ENCODE measurements around the gene ZNF714. TPM values are rescaled to one million over a fixed set of nuclear protein-coding genes. Genes with fewer than 3 reads are reported as not detected.

The ZNF714 gene
- total and polyA plus RNA-seq, 2 donors (not counting 1 experiment from before 2014, with no cell fraction given) = 5.6 to 6.9 TPM

DNA sequence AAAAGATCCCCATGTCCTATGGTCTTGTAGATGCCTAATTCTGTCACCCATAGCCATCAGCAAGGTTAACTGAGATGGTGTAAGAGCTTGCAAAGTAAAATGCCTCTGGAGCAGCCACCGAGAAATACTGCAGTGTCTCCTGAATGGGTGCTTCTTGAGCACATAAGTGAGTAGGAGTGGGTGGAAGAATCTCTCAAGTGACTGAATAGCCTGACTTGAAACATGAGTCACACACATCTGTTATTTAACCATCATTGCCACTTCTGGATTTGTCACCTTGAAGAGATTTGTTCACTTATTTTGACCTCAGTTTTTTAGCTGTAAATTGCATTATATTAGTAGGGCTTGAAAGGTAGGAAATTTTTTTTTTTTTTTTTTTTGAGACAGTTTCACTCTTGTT, 2.3 kb downstream of the ZNF714 start:
- no peak for TF ChIP-seq EZH2 (IDR thresholded peaks at IDR 0.05; ENCODE audit: low read length, missing control alignments)
- TF ChIP-seq, protein P1, sequence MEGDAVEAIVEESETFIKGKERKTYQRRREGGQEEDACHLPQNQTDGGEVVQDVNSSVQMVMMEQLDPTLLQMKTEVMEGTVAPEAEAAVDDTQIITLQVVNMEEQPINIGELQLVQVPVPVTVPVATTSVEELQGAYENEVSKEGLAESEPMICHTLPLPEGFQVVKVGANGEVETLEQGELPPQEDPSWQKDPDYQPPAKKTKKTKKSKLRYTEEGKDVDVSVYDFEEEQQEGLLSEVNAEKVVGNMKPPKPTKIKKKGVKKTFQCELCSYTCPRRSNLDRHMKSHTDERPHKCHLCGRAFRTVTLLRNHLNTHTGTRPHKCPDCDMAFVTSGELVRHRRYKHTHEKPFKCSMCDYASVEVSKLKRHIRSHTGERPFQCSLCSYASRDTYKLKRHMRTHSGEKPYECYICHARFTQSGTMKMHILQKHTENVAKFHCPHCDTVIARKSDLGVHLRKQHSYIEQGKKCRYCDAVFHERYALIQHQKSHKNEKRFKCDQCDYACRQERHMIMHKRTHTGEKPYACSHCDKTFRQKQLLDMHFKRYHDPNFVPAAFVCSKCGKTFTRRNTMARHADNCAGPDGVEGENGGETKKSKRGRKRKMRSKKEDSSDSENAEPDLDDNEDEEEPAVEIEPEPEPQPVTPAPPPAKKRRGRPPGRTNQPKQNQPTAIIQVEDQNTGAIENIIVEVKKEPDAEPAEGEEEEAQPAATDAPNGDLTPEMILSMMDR (conservative IDR thresholded peaks at IDR 0.05 in 1 of 2, IDR thresholded peaks at IDR 0.05 in 1 of 2; ENCODE audit: low read depth in 1 of 2, low read length in 2 of 2) = no peak

DNA sequence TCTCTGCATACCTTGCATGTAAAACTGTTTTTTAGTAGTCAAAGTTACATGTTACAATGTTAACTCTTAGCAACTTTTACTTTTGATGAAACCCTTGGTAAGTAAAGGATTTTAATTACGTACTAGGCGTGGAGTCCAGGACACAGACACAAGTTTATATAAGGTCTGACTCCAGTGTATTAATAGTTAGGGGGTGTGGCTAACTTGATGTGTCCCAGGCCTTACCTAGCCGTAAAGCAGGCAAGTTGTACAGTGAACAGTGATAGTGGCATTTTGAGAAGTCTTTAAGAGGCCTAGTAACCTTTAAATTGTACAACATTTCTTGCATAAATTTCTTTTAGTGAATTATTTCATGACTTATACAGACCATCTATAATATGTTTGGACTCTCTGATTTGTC, 5.9 kb downstream of the ZNF714 start:
- Histone ChIP-seq H3K4me3 (replicated peaks in 1 of 4; ENCODE audit: control extremely low read depth in 1 of 4, insufficient read depth in 1 of 4, low read depth in 3 of 4, low read length in 4 of 4) (no peak overlapping the region), H3K9me3 (ENCODE audit: control insufficient read depth, insufficient read depth, low read depth, low read length) (no peaks in the 10 kb centered on the region), H4K20me1 (ENCODE audit: control insufficient read depth, extremely low read depth, insufficient read depth, low read length) (no peaks in the 10 kb centered on the region), H3K4me1 (ENCODE audit: control insufficient read depth, extremely low read depth, insufficient read depth, low read length) (no peaks in the 10 kb centered on the region), H3K36me3 (ENCODE audit: control insufficient read depth, insufficient read depth, low read length) (no peaks in the 10 kb centered on the region), H3K27me3 (ENCODE audit: control insufficient read depth, insufficient read depth, low read length) (no peaks in the 10 kb centered on the region), H3K4me2 (ENCODE audit: extremely low read depth, insufficient read depth, low read length) (no peak overlapping the region), H3K9ac (ENCODE audit: insufficient read depth, low read length) (no peak overlapping the region), H2AFZ (ENCODE audit: low read length) (no peak overlapping the region), H3K79me2 (ENCODE audit: control insufficient read depth, insufficient read depth, low read length) (peaks cover 5% of the 10 kb centered on the region), H3K27ac (ENCODE audit: insufficient read depth, low read length) (no peak overlapping the region)
- no peak for DNase-seq (ENCODE audit: low read depth in 2 of 2)
- TF ChIP-seq, protein P1 (conservative IDR thresholded peaks at IDR 0.05 in 1 of 2, IDR thresholded peaks at IDR 0.05 in 1 of 2; ENCODE audit: low read depth in 1 of 2, low read length in 2 of 2) = no peak
- no peak for TF ChIP-seq EZH2 (IDR thresholded peaks at IDR 0.05; ENCODE audit: low read length, missing control alignments)

More for the DNA sequence above, 2.3 kb downstream of the ZNF714 start:
- no peak overlapping the region for H3K4me2 ChIP-seq (ENCODE audit: extremely low read depth, insufficient read depth, low read length)
- H4K20me1 ChIP-seq (ENCODE audit: control insufficient read depth, extremely low read depth, insufficient read depth, low read length) = no peaks in the 10 kb centered on the region
- peaks cover 5% of the 10 kb centered on the region for H3K79me2 ChIP-seq (ENCODE audit: control insufficient read depth, insufficient read depth, low read length)
- no peaks in the 10 kb centered on the region for H3K4me1 ChIP-seq (ENCODE audit: control insufficient read depth, extremely low read depth, insufficient read depth, low read length)
- DNase-seq (ENCODE audit: low read depth in 2 of 2) = peak; percentile 16 to 83
- H3K9me3 ChIP-seq (ENCODE audit: control insufficient read depth, insufficient read depth, low read depth, low read length) = no peaks in the 10 kb centered on the region
- H3K36me3 ChIP-seq (ENCODE audit: control insufficient read depth, insufficient read depth, low read length) = no peaks in the 10 kb centered on the region
- no peak overlapping the region for H3K27ac ChIP-seq (ENCODE audit: insufficient read depth, low read length)
- no peak overlapping the region for H2AFZ ChIP-seq (ENCODE audit: low read length)
- H3K9ac ChIP-seq (ENCODE audit: insufficient read depth, low read length) = no peak overlapping the region
- H3K4me3 ChIP-seq (replicated peaks in 1 of 4; ENCODE audit: control extremely low read depth in 1 of 4, insufficient read depth in 1 of 4, low read depth in 3 of 4, low read length in 4 of 4) = no peak overlapping the region
- no peaks in the 10 kb centered on the region for H3K27me3 ChIP-seq (ENCODE audit: control insufficient read depth, insufficient read depth, low read length)

DNA sequence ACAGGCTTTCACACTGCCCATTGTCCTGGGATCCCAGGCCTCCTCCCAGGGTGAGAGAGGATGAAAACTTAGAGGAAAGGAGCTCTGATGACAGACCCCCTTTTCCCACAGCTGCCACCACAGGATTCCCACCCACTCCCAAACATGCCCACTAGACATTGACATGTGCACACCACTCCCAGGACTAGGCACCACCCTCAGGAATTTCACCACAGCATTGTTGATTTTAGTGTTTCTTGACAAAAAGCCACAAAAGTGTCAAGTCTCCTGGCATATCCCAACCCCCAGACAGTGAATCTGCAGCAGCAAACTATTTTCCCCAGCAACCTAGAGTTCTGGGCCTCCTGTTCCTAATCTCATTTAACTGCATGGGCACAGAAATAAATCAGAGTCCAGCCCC, 10.1 kb downstream of the ZNF714 start:
- no peak overlapping the region for H3K9ac ChIP-seq (ENCODE audit: insufficient read depth, low read length)
- no peak overlapping the region for H3K27ac ChIP-seq (ENCODE audit: insufficient read depth, low read length)
- H3K9me3 ChIP-seq (ENCODE audit: control insufficient read depth, insufficient read depth, low read depth, low read length) = no peaks in the 10 kb centered on the region
- TF ChIP-seq, protein P1 (conservative IDR thresholded peaks at IDR 0.05 in 1 of 2, IDR thresholded peaks at IDR 0.05 in 1 of 2; ENCODE audit: low read depth in 1 of 2, low read length in 2 of 2) = no peak
- no peak for TF ChIP-seq EZH2 (IDR thresholded peaks at IDR 0.05; ENCODE audit: low read length, missing control alignments)
- H4K20me1 ChIP-seq (ENCODE audit: control insufficient read depth, extremely low read depth, insufficient read depth, low read length) = no peaks in the 10 kb centered on the region
- peak; percentile 6 to 64 for DNase-seq (ENCODE audit: low read depth in 2 of 2)
- no peak overlapping the region for H3K4me2 ChIP-seq (ENCODE audit: extremely low read depth, insufficient read depth, low read length)
- no peak overlapping the region for H3K4me3 ChIP-seq (replicated peaks in 1 of 4; ENCODE audit: control extremely low read depth in 1 of 4, insufficient read depth in 1 of 4, low read depth in 3 of 4, low read length in 4 of 4)
- H3K27me3 ChIP-seq (ENCODE audit: control insufficient read depth, insufficient read depth, low read length) = no peaks in the 10 kb centered on the region
- no peak overlapping the region for H2AFZ ChIP-seq (ENCODE audit: low read length)
- H3K36me3 ChIP-seq (ENCODE audit: control insufficient read depth, insufficient read depth, low read length) = no peaks in the 10 kb centered on the region
- H3K79me2 ChIP-seq (ENCODE audit: control insufficient read depth, insufficient read depth, low read length) = no peaks in the 10 kb centered on the region
- H3K4me1 ChIP-seq (ENCODE audit: control insufficient read depth, extremely low read depth, insufficient read depth, low read length) = no peaks in the 10 kb centered on the region
